T-helper 17 cell (primary cell): ENCODE results near the gene DLG2. TPM values are rescaled to one million over a fixed set of nuclear protein-coding genes. Genes with fewer than 3 reads are reported as not detected.

Experiments
- ATAC-seq: fragments of 150-1000 bp; cut with Tn5 transposase; 2 replicates; pipeline ENCODE4 v1.10.0; 2021; ENCODE audit warnings: mild to moderate bottlenecking, moderate library complexity
- DNase-seq, 3 donors: peaks; one replicate each; pipeline versions ENCODE4 v3.0.0 to v3.0.0-alpha.2; 2020 to 2021
- H3K9me3 ChIP-seq: one replicate; pipeline ENCODE4 v1.7.0; 2013; ENCODE audit warnings: low read length, mild to moderate bottlenecking; ENCODE audit not compliant: control insufficient read depth, poor library complexity, severe bottlenecking
- H3K27ac Mint-ChIP-seq: one replicate; pipeline ENCODE4 v1.8.0; 2022; ENCODE audit warnings: mild to moderate bottlenecking, moderate library complexity, mixed read lengths
- H3K27me3 Mint-ChIP-seq: one replicate; pipeline ENCODE4 v1.8.0; 2022; ENCODE audit warnings: mixed read lengths
- H3K36me3 Mint-ChIP-seq: one replicate; pipeline ENCODE4 v1.8.0; 2022; ENCODE audit warnings: low read depth, mixed read lengths
- H3K4me1 Mint-ChIP-seq: one replicate; pipeline ENCODE4 v1.8.0; 2022; ENCODE audit warnings: mild to moderate bottlenecking, mixed read lengths
- H3K4me3 Mint-ChIP-seq: one replicate; pipeline ENCODE4 v1.8.0; 2022; ENCODE audit warnings: mild to moderate bottlenecking, moderate library complexity, mixed read lengths
- total RNA-seq, 4 donors: library from RNA in 2 of 4; stranded (reverse) in 2 of 4; gene quantifications; one replicate each; pipeline ENCODE4 v1.2.3 and lab custom pipeline; 2022 to 2026

Gene DLG2
- total RNA-seq, 2 donors from 2014 or later: 1.0 to 2.2 TPM

- no peak for DNase-seq
- H3K27me3 Mint-ChIP-seq: no peaks in the 10 kb centered on the region
- no peak for ATAC-seq
- H3K4me1 Mint-ChIP-seq: no peaks in the 10 kb centered on the region
- no peaks in the 10 kb centered on the region for H3K36me3 Mint-ChIP-seq
- no peak overlapping the region for H3K4me3 Mint-ChIP-seq
- H3K9me3 ChIP-seq: no peaks in the 10 kb centered on the region
- no peak overlapping the region for H3K27ac Mint-ChIP-seq
Observed at GRCh38 chr11:84163116-84163515, 1464.0 kb downstream of the DLG2 start.

GRCh38 chr11:84157639-84158038 lies 1469.5 kb downstream of the DLG2 start:
- no peak for ATAC-seq
- H3K27me3 Mint-ChIP-seq: no peaks in the 10 kb centered on the region
- no peak overlapping the region for H3K27ac Mint-ChIP-seq
- no peak overlapping the region for H3K4me3 Mint-ChIP-seq
- no peaks in the 10 kb centered on the region for H3K4me1 Mint-ChIP-seq
- no peaks in the 10 kb centered on the region for H3K9me3 ChIP-seq
- no peaks in the 10 kb centered on the region for H3K36me3 Mint-ChIP-seq
- DNase-seq: no peak

GRCh38 chr11:84146826-84147225 lies 1480.3 kb downstream of the DLG2 start:
- DNase-seq (no peak), ATAC-seq (no peak)
- H3K27ac Mint-ChIP-seq: no peak overlapping the region
- H3K4me1 Mint-ChIP-seq: no peaks in the 10 kb centered on the region
- H3K27me3 Mint-ChIP-seq: no peaks in the 10 kb centered on the region
- no peak overlapping the region for H3K4me3 Mint-ChIP-seq
- peaks cover 4% of the 10 kb centered on the region for H3K9me3 ChIP-seq
- no peaks in the 10 kb centered on the region for H3K36me3 Mint-ChIP-seq

- Mint-ChIP-seq H3K36me3 (no peaks in the 10 kb centered on the region), H3K27me3 (no peaks in the 10 kb centered on the region), H3K4me3 (no peak overlapping the region), H3K4me1 (no peaks in the 10 kb centered on the region), H3K27ac (no peak overlapping the region)
- no peak for DNase-seq
- ATAC-seq: no peak
- peaks cover 4% of the 10 kb centered on the region for H3K9me3 ChIP-seq
Observed at GRCh38 chr11:84145616-84146185, 1481.4 kb downstream of the DLG2 start.

- H3K27me3 Mint-ChIP-seq: no peaks in the 10 kb centered on the region
- DNase-seq: no peak
- peaks cover 4% of the 10 kb centered on the region for H3K9me3 ChIP-seq
- H3K4me1 Mint-ChIP-seq: no peaks in the 10 kb centered on the region
- no peak overlapping the region for H3K4me3 Mint-ChIP-seq
- ATAC-seq: no peak
- no peak overlapping the region for H3K27ac Mint-ChIP-seq
- no peaks in the 10 kb centered on the region for H3K36me3 Mint-ChIP-seq
Observed at GRCh38 chr11:84144531-84144930, 1482.6 kb downstream of the DLG2 start.

GRCh38 chr11:84142411-84142810 lies 1484.7 kb downstream of the DLG2 start:
- no peaks in the 10 kb centered on the region for H3K36me3 Mint-ChIP-seq
- H3K27me3 Mint-ChIP-seq: no peaks in the 10 kb centered on the region
- no peak overlapping the region for H3K4me3 Mint-ChIP-seq
- no peak for ATAC-seq
- H3K27ac Mint-ChIP-seq: no peak overlapping the region
- H3K4me1 Mint-ChIP-seq: no peaks in the 10 kb centered on the region
- no peak for DNase-seq
- peaks cover 4% of the 10 kb centered on the region for H3K9me3 ChIP-seq

GRCh38 chr11:84140386-84141169 lies 1486.6 kb downstream of the DLG2 start:
- no peak for DNase-seq
- Mint-ChIP-seq H3K27ac (no peak overlapping the region), H3K27me3 (no peaks in the 10 kb centered on the region), H3K4me3 (no peak overlapping the region), H3K4me1 (no peaks in the 10 kb centered on the region), H3K36me3 (no peaks in the 10 kb centered on the region)
- H3K9me3 ChIP-seq: peaks cover 4% of the 10 kb centered on the region
- no peak for ATAC-seq

GRCh38 chr11:84137960-84138359 lies 1489.2 kb downstream of the DLG2 start:
- Mint-ChIP-seq H3K4me3 (no peak overlapping the region), H3K27me3 (no peaks in the 10 kb centered on the region), H3K4me1 (no peaks in the 10 kb centered on the region), H3K27ac (no peak overlapping the region), H3K36me3 (no peaks in the 10 kb centered on the region)
- DNase-seq: no peak
- ATAC-seq: no peak
- H3K9me3 ChIP-seq: no peaks in the 10 kb centered on the region

- Mint-ChIP-seq H3K36me3 (no peaks in the 10 kb centered on the region), H3K27ac (no peak overlapping the region), H3K4me1 (no peaks in the 10 kb centered on the region), H3K4me3 (no peak overlapping the region), H3K27me3 (no peaks in the 10 kb centered on the region)
- no peaks in the 10 kb centered on the region for H3K9me3 ChIP-seq
- ATAC-seq (no peak), DNase-seq (no peak)
Observed at GRCh38 chr11:84137505-84137904, 1489.6 kb downstream of the DLG2 start.

GRCh38 chr11:84136926-84137325 lies 1490.2 kb downstream of the DLG2 start:
- H3K27ac Mint-ChIP-seq: no peak overlapping the region
- no peaks in the 10 kb centered on the region for H3K36me3 Mint-ChIP-seq
- no peaks in the 10 kb centered on the region for H3K9me3 ChIP-seq
- DNase-seq: no peak
- no peak for ATAC-seq
- no peak overlapping the region for H3K4me3 Mint-ChIP-seq
- no peaks in the 10 kb centered on the region for H3K27me3 Mint-ChIP-seq
- no peaks in the 10 kb centered on the region for H3K4me1 Mint-ChIP-seq

GRCh38 chr11:84130646-84131427 lies 1496.3 kb downstream of the DLG2 start:
- Mint-ChIP-seq H3K27ac (no peak overlapping the region), H3K27me3 (no peaks in the 10 kb centered on the region), H3K36me3 (no peaks in the 10 kb centered on the region), H3K4me3 (no peak overlapping the region), H3K4me1 (no peaks in the 10 kb centered on the region)
- no peak for DNase-seq
- no peak for ATAC-seq
- no peaks in the 10 kb centered on the region for H3K9me3 ChIP-seq

- H3K27ac Mint-ChIP-seq: no peak overlapping the region
- no peak overlapping the region for H3K4me3 Mint-ChIP-seq
- H3K36me3 Mint-ChIP-seq: no peaks in the 10 kb centered on the region
- no peak for DNase-seq
- H3K9me3 ChIP-seq: no peaks in the 10 kb centered on the region
- no peaks in the 10 kb centered on the region for H3K27me3 Mint-ChIP-seq
- no peaks in the 10 kb centered on the region for H3K4me1 Mint-ChIP-seq
- no peak for ATAC-seq
Observed at GRCh38 chr11:84129961-84130576, 1497.1 kb downstream of the DLG2 start.

GRCh38 chr11:84128840-84129239 lies 1498.3 kb downstream of the DLG2 start:
- no peaks in the 10 kb centered on the region for H3K36me3 Mint-ChIP-seq
- no peak overlapping the region for H3K4me3 Mint-ChIP-seq
- no peaks in the 10 kb centered on the region for H3K4me1 Mint-ChIP-seq
- no peaks in the 10 kb centered on the region for H3K9me3 ChIP-seq
- DNase-seq: no peak
- H3K27me3 Mint-ChIP-seq: no peaks in the 10 kb centered on the region
- H3K27ac Mint-ChIP-seq: no peak overlapping the region
- ATAC-seq: no peak
